Fibroblast of lung (primary cell): ENCODE data around the gene KIF1A. TPM values are rescaled to one million over a fixed set of nuclear protein-coding genes. Genes with fewer than 3 reads are reported as not detected.

Experiments
- DNase-seq, 2 donors: peaks; one replicate each; pipeline versions ENCODE4 v3.0.0 to v3.0.0-alpha.2; 2010; ENCODE audit warnings: low read depth in 2 of 2
- H2AFZ ChIP-seq: 2 replicates; pipeline ENCODE4 v1.5.1; 2012; ENCODE audit warnings: low read length, control low read depth, inconsistent platforms
- H3K27ac ChIP-seq: 2 replicates; pipeline ENCODE4 v1.5.1; 2011; ENCODE audit warnings: low read length, control low read depth; ENCODE audit not compliant: insufficient read depth
- H3K27me3 ChIP-seq: 2 replicates; pipeline ENCODE4 v1.5.1; 2011; ENCODE audit warnings: mild to moderate bottlenecking, low read length; ENCODE audit not compliant: control insufficient read depth, insufficient read depth
- H3K36me3 ChIP-seq: 2 replicates; pipeline ENCODE4 v1.5.1; 2011; ENCODE audit warnings: low read length; ENCODE audit not compliant: control insufficient read depth, insufficient read depth
- H3K4me1 ChIP-seq: 2 replicates; pipeline ENCODE4 v1.5.1; 2011; ENCODE audit warnings: low read length; ENCODE audit not compliant: control insufficient read depth, insufficient read depth; ENCODE audit errors: extremely low read depth
- H3K4me2 ChIP-seq: 2 replicates; pipeline ENCODE4 v1.5.1; 2011; ENCODE audit warnings: low read length, control low read depth; ENCODE audit not compliant: insufficient read depth; ENCODE audit errors: extremely low read depth
- H3K4me3 ChIP-seq, 4 experiments: fragments of 200-600 bp in 1 of 4; sonication (generic) in 1 of 4; replicated peaks in 1 of 4; 2 replicates each; pipeline ENCODE4 v1.5.1; 2011 to 2016; ENCODE audit warnings: low read length in 4 of 4, low read depth in 3 of 4, mild to moderate bottlenecking in 3 of 4, control low read depth in 2 of 4, inconsistent platforms in 1 of 4, mixed read lengths in 1 of 4; ENCODE audit not compliant: insufficient read depth in 1 of 4; ENCODE audit errors: control extremely low read depth in 1 of 4
- H3K79me2 ChIP-seq: 2 replicates; pipeline ENCODE4 v1.5.1; 2012; ENCODE audit warnings: mild to moderate bottlenecking, low read length, inconsistent platforms; ENCODE audit not compliant: control insufficient read depth, insufficient read depth
- H3K9ac ChIP-seq: 2 replicates; pipeline ENCODE4 v1.5.1; 2011; ENCODE audit warnings: mild to moderate bottlenecking, low read length, control low read depth; ENCODE audit not compliant: insufficient read depth
- H3K9me3 ChIP-seq: 2 replicates; pipeline ENCODE4 v1.5.1; 2012; ENCODE audit warnings: low read depth, low read length; ENCODE audit not compliant: control insufficient read depth, insufficient read depth
- H4K20me1 ChIP-seq: 2 replicates; pipeline ENCODE4 v1.5.1; 2011; ENCODE audit warnings: low read length; ENCODE audit not compliant: control insufficient read depth, insufficient read depth; ENCODE audit errors: extremely low read depth
- EZH2 ChIP-seq: IDR thresholded peaks from 2 replicates; pipeline ENCODE4 v1.5.1; 2012; ENCODE audit warnings: low read length, control low read depth, mild to moderate bottlenecking; ENCODE audit errors: missing control alignments
- polyA plus RNA-seq, 2 donors: library from polyadenylated mRNA; depleted of rRNA in 1 of 2; stranded (reverse) in 1 of 2; unstranded in 1 of 2; fragments of >200 nt; gene quantifications; 2 replicates each; pipeline ENCODE4 v1.2.1, GENCODE V29; 2011 to 2012; ENCODE audit warnings: missing spikeins in 1 of 2
- total RNA-seq: library from RNA; depleted of rRNA; stranded (reverse); fragments of >200 nt; gene quantifications from 2 replicates; pipeline ENCODE4 v1.2.1, GENCODE V29; 2014
- TF ChIP-seq, protein P1 (sequence below), 2 donors: IDR thresholded peaks in 1 of 2; conservative IDR thresholded peaks in 1 of 2; 1 replicate in 1 of 2; 2 replicates in 1 of 2; pipeline ENCODE4 v1.5.1; 2011 to 2012; ENCODE audit warnings: low read length in 2 of 2, control low read depth in 1 of 2, inconsistent platforms in 1 of 2, low read depth in 1 of 2, mild to moderate bottlenecking in 1 of 2

Gene KIF1A
- total and polyA plus RNA-seq, 2 donors (not counting 1 experiment from before 2014, with no cell fraction given): 0.05 TPM; not detected in 1

DNA sequence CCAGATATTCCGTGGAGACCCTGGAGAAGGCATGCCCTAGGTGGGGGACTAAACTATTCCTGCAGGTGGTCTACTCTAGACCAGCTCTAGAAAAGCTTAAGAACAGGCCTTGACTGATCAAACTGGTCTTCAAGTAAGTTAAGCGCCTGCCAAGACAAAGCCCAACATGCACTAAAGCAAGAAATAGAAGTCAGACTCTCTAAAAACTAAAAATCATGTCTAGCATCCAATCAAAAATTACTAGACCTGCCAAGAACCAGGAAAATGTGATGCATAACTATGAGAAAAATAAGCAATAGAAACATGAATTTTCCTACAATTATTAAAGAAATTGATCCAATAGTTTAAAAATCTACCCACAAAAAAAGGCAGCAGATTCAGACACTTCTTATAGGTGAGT is 13.6 kb downstream of the KIF1A start:
- Histone ChIP-seq H3K4me3 (no peak overlapping the region), H4K20me1 (no peaks in the 10 kb centered on the region), H3K4me2 (no peak overlapping the region), H3K36me3 (no peaks in the 10 kb centered on the region), H3K9me3 (no peaks in the 10 kb centered on the region), H3K9ac (no peak overlapping the region), H3K79me2 (no peaks in the 10 kb centered on the region), H2AFZ (no peak overlapping the region), H3K27ac (no peak overlapping the region), H3K4me1 (no peaks in the 10 kb centered on the region), H3K27me3 (peaks cover 13% of the 10 kb centered on the region)
- DNase-seq: no peak
- TF ChIP-seq, protein P1, sequence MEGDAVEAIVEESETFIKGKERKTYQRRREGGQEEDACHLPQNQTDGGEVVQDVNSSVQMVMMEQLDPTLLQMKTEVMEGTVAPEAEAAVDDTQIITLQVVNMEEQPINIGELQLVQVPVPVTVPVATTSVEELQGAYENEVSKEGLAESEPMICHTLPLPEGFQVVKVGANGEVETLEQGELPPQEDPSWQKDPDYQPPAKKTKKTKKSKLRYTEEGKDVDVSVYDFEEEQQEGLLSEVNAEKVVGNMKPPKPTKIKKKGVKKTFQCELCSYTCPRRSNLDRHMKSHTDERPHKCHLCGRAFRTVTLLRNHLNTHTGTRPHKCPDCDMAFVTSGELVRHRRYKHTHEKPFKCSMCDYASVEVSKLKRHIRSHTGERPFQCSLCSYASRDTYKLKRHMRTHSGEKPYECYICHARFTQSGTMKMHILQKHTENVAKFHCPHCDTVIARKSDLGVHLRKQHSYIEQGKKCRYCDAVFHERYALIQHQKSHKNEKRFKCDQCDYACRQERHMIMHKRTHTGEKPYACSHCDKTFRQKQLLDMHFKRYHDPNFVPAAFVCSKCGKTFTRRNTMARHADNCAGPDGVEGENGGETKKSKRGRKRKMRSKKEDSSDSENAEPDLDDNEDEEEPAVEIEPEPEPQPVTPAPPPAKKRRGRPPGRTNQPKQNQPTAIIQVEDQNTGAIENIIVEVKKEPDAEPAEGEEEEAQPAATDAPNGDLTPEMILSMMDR (conservative IDR thresholded peaks at IDR 0.05 in 1 of 2, IDR thresholded peaks at IDR 0.05 in 1 of 2; ENCODE audit: low read depth in 1 of 2, low read length in 2 of 2): no peak
- no peak for TF ChIP-seq EZH2

DNA sequence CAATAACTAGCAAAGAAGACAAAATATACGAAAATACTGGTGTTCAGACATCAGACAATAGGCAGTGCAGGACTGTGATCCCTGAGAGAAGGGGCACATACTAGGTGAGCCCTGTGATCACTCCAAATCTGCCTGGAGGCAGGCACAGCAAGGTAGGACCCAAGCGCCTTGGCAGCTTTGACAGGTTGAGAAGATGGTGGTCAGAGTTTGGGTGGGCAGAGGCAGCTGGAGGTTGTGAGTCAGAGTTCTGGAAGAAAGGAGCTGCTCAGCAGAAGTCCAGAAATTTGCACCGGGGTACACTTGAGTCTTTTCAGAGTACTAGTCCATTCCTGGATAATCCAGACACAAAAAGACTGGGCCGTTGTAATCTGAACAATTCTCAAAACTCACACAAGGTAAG is 14.0 kb downstream of the KIF1A start:
- H3K9me3 ChIP-seq: no peaks in the 10 kb centered on the region
- DNase-seq: no peak
- H3K79me2 ChIP-seq: no peaks in the 10 kb centered on the region
- H3K27me3 ChIP-seq: peaks cover 13% of the 10 kb centered on the region
- no peak overlapping the region for H3K4me3 ChIP-seq
- no peak overlapping the region for H3K9ac ChIP-seq
- H4K20me1 ChIP-seq: no peaks in the 10 kb centered on the region
- no peak overlapping the region for H3K4me2 ChIP-seq
- H3K4me1 ChIP-seq: no peaks in the 10 kb centered on the region
- H3K36me3 ChIP-seq: no peaks in the 10 kb centered on the region
- H2AFZ ChIP-seq: no peak overlapping the region
- no peak overlapping the region for H3K27ac ChIP-seq
- no peak for TF ChIP-seq EZH2
- TF ChIP-seq, protein P1 (conservative IDR thresholded peaks at IDR 0.05 in 1 of 2, IDR thresholded peaks at IDR 0.05 in 1 of 2; ENCODE audit: low read depth in 1 of 2, low read length in 2 of 2): no peak

DNA sequence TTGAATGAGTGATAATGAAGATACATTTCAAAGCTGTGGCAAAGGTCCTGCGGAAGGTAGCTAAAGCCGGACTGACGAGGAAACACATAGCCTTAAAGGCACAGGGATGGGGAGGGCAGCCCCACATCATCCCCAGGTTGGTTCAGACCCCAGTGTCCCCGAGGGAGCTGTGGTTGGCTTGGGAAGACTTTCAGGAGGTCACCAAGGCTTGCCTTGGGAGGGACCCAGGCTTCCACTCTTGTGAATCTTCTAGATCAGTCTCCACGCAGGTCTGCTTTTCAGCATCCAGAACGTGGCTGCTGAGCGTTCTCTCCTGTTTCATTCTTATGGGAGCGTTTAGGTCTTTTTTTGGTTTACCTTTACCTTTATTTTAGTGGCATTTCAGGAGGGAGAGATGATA is 16.8 kb downstream of the KIF1A start:
- no peak overlapping the region for H3K4me3 ChIP-seq
- no peaks in the 10 kb centered on the region for H3K4me1 ChIP-seq
- H3K4me2 ChIP-seq: no peak overlapping the region
- H4K20me1 ChIP-seq: no peaks in the 10 kb centered on the region
- no peak overlapping the region for H3K27ac ChIP-seq
- H3K79me2 ChIP-seq: no peaks in the 10 kb centered on the region
- H3K36me3 ChIP-seq: no peaks in the 10 kb centered on the region
- H3K9ac ChIP-seq: no peak overlapping the region
- no peaks in the 10 kb centered on the region for H3K9me3 ChIP-seq
- TF ChIP-seq, protein P1 (conservative IDR thresholded peaks at IDR 0.05 in 1 of 2, IDR thresholded peaks at IDR 0.05 in 1 of 2; ENCODE audit: low read depth in 1 of 2, low read length in 2 of 2): no peak
- no peak for TF ChIP-seq EZH2
- peaks cover 32% of the 10 kb centered on the region for H3K27me3 ChIP-seq
- DNase-seq: no peak
- H2AFZ ChIP-seq: no peak overlapping the region
